IMR-90 (cell line): ENCODE measurements around the gene GPX3. TPM values are rescaled to one million over a fixed set of nuclear protein-coding genes. Genes with fewer than 3 reads are reported as not detected.

ENCODE experiments used
- ATAC-seq: fragments of 200-7000 bp; cut with Tn5 transposase; 2 replicates; pipeline ENCODE4 v1.9.1; 2020; ENCODE audit warnings: low read depth, mild to moderate bottlenecking, moderate library complexity
- BruUV-seq: library from RNA; stranded (reverse); fragments of 400-500 nt; replicated peaks from 2 replicates; lab custom pipeline; 2021; lab: Mats Ljungman, UMichigan
- CTCF ChIA-PET: fragments of 300-600 bp; formaldehyde crosslinking; extraction: SDS; loops from one replicate; lab custom pipeline; 2021; ENCODE audit warnings: antibody characterized with exemption; lab: Yijun Ruan, JAX
- POLR2A ChIA-PET: fragments of 300-600 bp; sonication (Branson Sonifier 250); formaldehyde crosslinking; loops from one replicate; lab custom pipeline; 2022; ENCODE audit warnings: antibody characterized with exemption; ENCODE audit not compliant: unreplicated experiment; lab: Charles Lee
- DNase-seq: peaks from one replicate; pipeline ENCODE4 v3.0.0; 2013
- H2AFZ ChIP-seq: replicated peaks from 2 replicates; pipeline ENCODE3; 2013; ENCODE audit warnings: low read length, mild to moderate bottlenecking; ENCODE audit not compliant: poor library complexity
- H2AK5ac ChIP-seq: 2 replicates; pipeline ENCODE4 v1.6.1; 2013; ENCODE audit warnings: low read depth, low read length, inconsistent platforms
- H2AK9ac ChIP-seq: replicated peaks from 2 replicates; pipeline ENCODE3; 2013; ENCODE audit warnings: mild to moderate bottlenecking, low read depth, low read length, moderate library complexity; ENCODE audit not compliant: poor library complexity
- H2BK120ac ChIP-seq: 2 replicates; pipeline ENCODE4 v1.6.1; 2013; ENCODE audit warnings: low read depth, low read length, inconsistent platforms
- H2BK15ac ChIP-seq: 3 replicates; pipeline ENCODE4 v1.6.1; 2013; ENCODE audit warnings: low read depth, low read length, inconsistent platforms
- H2BK20ac ChIP-seq: 2 replicates; pipeline ENCODE4 v1.6.1; 2013; ENCODE audit warnings: low read depth, mild to moderate bottlenecking, inconsistent platforms, low read length, moderate library complexity
- H2BK5ac ChIP-seq: 2 replicates; pipeline ENCODE4 v1.6.1; 2013; ENCODE audit warnings: mild to moderate bottlenecking, low read depth, low read length, inconsistent platforms; ENCODE audit not compliant: poor library complexity, severe bottlenecking
- H3K14ac ChIP-seq: replicated peaks from 2 replicates; pipeline ENCODE4 v1.6.1; 2013; ENCODE audit warnings: low read depth, low read length, inconsistent platforms
- H3K18ac ChIP-seq: 2 replicates; pipeline ENCODE4 v1.6.1; 2013; ENCODE audit warnings: low read depth, low read length, control low read depth
- H3K23ac ChIP-seq: 2 replicates; pipeline ENCODE4 v1.6.1; 2013; ENCODE audit warnings: low read depth, low read length, inconsistent platforms
- H3K27ac ChIP-seq: 2 replicates; pipeline ENCODE4 v1.5.1; 2013; ENCODE audit warnings: mild to moderate bottlenecking, control low read depth, low read length; ENCODE audit not compliant: insufficient read depth
- H3K27me3 ChIP-seq: 2 replicates; pipeline ENCODE4 v1.6.1; 2013; ENCODE audit warnings: low read length; ENCODE audit not compliant: control insufficient read depth, insufficient read depth
- H3K36me3 ChIP-seq: 2 replicates; pipeline ENCODE4 v1.6.1; 2013; ENCODE audit warnings: low read length, mixed read lengths; ENCODE audit not compliant: control insufficient read depth, insufficient read depth
- H3K4ac ChIP-seq: 2 replicates; pipeline ENCODE4 v1.6.1; 2013; ENCODE audit warnings: low read depth, low read length, inconsistent platforms
- H3K4me1 ChIP-seq: 2 replicates; pipeline ENCODE4 v1.6.1; 2013; ENCODE audit warnings: low read length, mixed read lengths; ENCODE audit not compliant: control insufficient read depth, insufficient read depth
- H3K4me2 ChIP-seq: 2 replicates; pipeline ENCODE4 v1.6.1; 2013; ENCODE audit warnings: low read depth, mild to moderate bottlenecking, control low read depth, low read length, moderate library complexity
- H3K4me3 ChIP-seq: 2 replicates; pipeline ENCODE4 v1.5.1; 2013; ENCODE audit warnings: low read depth, mild to moderate bottlenecking, control low read depth, low read length, moderate library complexity; ENCODE audit not compliant: insufficient read depth
- H3K56ac ChIP-seq: 2 replicates; pipeline ENCODE4 v1.6.1; 2013; ENCODE audit warnings: low read length, inconsistent platforms; ENCODE audit not compliant: insufficient read depth; ENCODE audit errors: extremely low read depth
- H3K79me1 ChIP-seq, 2 experiments: 2 replicates each; pipeline ENCODE4 v1.6.1; 2013; ENCODE audit warnings: low read length in 2 of 2, inconsistent platforms in 1 of 2, low read depth in 1 of 2
- H3K9ac ChIP-seq: 2 replicates; pipeline ENCODE4 v1.6.1; 2013; ENCODE audit warnings: low read depth, low read length, control low read depth
- H3K9me1 ChIP-seq: 2 replicates; pipeline ENCODE4 v1.6.1; 2013; ENCODE audit warnings: low read length, inconsistent platforms; ENCODE audit not compliant: insufficient read depth
- H3K9me3 ChIP-seq: 2 replicates; pipeline ENCODE4 v1.6.1; 2013; ENCODE audit warnings: low read length; ENCODE audit not compliant: control insufficient read depth, insufficient read depth
- H4K20me1 ChIP-seq: 2 replicates; pipeline ENCODE4 v1.6.1; 2013; ENCODE audit warnings: low read length, inconsistent platforms; ENCODE audit not compliant: insufficient read depth
- H4K5ac ChIP-seq: 2 replicates; pipeline ENCODE4 v1.6.1; 2013; ENCODE audit warnings: mild to moderate bottlenecking, low read depth, low read length, control low read depth
- H4K8ac ChIP-seq, 2 experiments: 2 replicates each; pipeline ENCODE4 v1.6.1; 2013; ENCODE audit warnings: low read depth in 2 of 2, low read length in 2 of 2, control low read depth in 1 of 2, inconsistent platforms in 1 of 2
- H4K91ac ChIP-seq: 2 replicates; pipeline ENCODE4 v1.6.1; 2013; ENCODE audit warnings: low read depth, low read length, inconsistent platforms; ENCODE audit not compliant: insufficient read depth
- BHLHE40 ChIP-seq: fragments of 150-350 bp; IDR thresholded peaks from 2 replicates; pipeline ENCODE4 v1.6.1; 2016; ENCODE audit warnings: mild to moderate bottlenecking, low read depth, low read length
- CEBPB ChIP-seq: IDR thresholded peaks from 2 replicates; pipeline ENCODE4 v1.6.1; 2012; ENCODE audit warnings: low read depth, low read length, improper control_type of control experiment
- CHD1 ChIP-seq: IDR thresholded peaks from 2 replicates; pipeline ENCODE4 v1.6.1; 2012; ENCODE audit warnings: low read depth, low read length, improper control_type of control experiment
- FOS ChIP-seq: fragments of 150-350 bp; IDR thresholded peaks from 2 replicates; pipeline ENCODE4 v1.6.1; 2016; ENCODE audit warnings: low read depth, low read length
- MAFK ChIP-seq: IDR thresholded peaks from 2 replicates; pipeline ENCODE4 v1.6.1; 2012; ENCODE audit warnings: low read depth, low read length, improper control_type of control experiment
- MAZ ChIP-seq: IDR thresholded peaks from 2 replicates; pipeline ENCODE4 v1.6.1; 2012; ENCODE audit warnings: low read depth, mild to moderate bottlenecking, low read length, improper control_type of control experiment, moderate library complexity, borderline replicate concordance
- MXI1 ChIP-seq: IDR thresholded peaks from 2 replicates; pipeline ENCODE4 v1.6.1; 2012; ENCODE audit warnings: low read depth, mild to moderate bottlenecking, low read length, moderate library complexity, borderline replicate concordance
- NFE2L2 ChIP-seq: fragments of 150-350 bp; IDR thresholded peaks from 2 replicates; pipeline ENCODE4 v1.6.1; 2016; ENCODE audit warnings: low read depth, mild to moderate bottlenecking, low read length
- POLR2A ChIP-seq: IDR thresholded peaks from 2 replicates; pipeline ENCODE4 v1.6.1; 2012; ENCODE audit warnings: mild to moderate bottlenecking, low read depth, low read length
- RAD21 ChIP-seq: IDR thresholded peaks from 2 replicates; pipeline ENCODE4 v1.6.1; 2012; ENCODE audit warnings: low read length, improper control_type of control experiment
- RCOR1 ChIP-seq: IDR thresholded peaks from 2 replicates; pipeline ENCODE4 v1.6.1; 2012; ENCODE audit warnings: mild to moderate bottlenecking, low read length, improper control_type of control experiment; ENCODE audit not compliant: insufficient replicate concordance
- RFX5 ChIP-seq: IDR thresholded peaks from 2 replicates; pipeline ENCODE4 v1.8.0; 2012; ENCODE audit warnings: low read depth, mild to moderate bottlenecking, low read length, moderate library complexity
- SMC3 ChIP-seq: fragments of 150-350 bp; IDR thresholded peaks from 2 replicates; pipeline ENCODE4 v1.6.1; 2016; ENCODE audit warnings: low read depth, mild to moderate bottlenecking, antibody characterized with exemption, low read length, moderate library complexity
- WGBS, 2 experiments: methylation state at CpG; one replicate each; pipeline versions ENCODE4 v1.1.5 to v1.1.7; 2013; ENCODE audit warnings: missing lambda C conversion rate in 2 of 2; ENCODE audit not compliant: insufficient read length in 1 of 2; ENCODE audit errors: extremely low coverage in 2 of 2; 5-methylcytosine and 5-hydroxymethylcytosine counted together
- dilution Hi-C: fragments of 300-500 bp; cut with HindIII; formaldehyde crosslinking; loops from one replicate; pipeline ENCODE4 v1.14.3; 2018; ENCODE audit warnings: low sequenced_read_pairs; ENCODE audit not compliant: unreplicated experiment
- in situ Hi-C: fragments of 300-500 bp; cut with MboI; formaldehyde crosslinking; loops from 3 replicates; pipeline ENCODE4 v1.14.3; 2019; ENCODE audit warnings: low sequenced_read_pairs, inconsistent platforms, mixed read lengths
- intact Hi-C: fragments of 100-400 bp; cut with micrococcal nuclease; formaldehyde crosslinking; loops from 2 replicates; pipeline ENCODE4 v1.10.0; 2022
- polyA plus RNA-seq, 3 experiments: library from polyadenylated mRNA; depleted of rRNA; stranded (reverse); fragments of >200 nt; gene quantifications; 2 replicates each; pipeline ENCODE4 v1.2.3, GENCODE V29; 2012; ENCODE audit warnings: low replicate concordance in 1 of 3
- total RNA-seq: library from RNA; depleted of rRNA; stranded (reverse); fragments of >200 nt; gene quantifications from 2 replicates; pipeline ENCODE4 v1.2.3, GENCODE V29; 2012
- TF ChIP-seq, protein P1 (sequence below): conservative IDR thresholded peaks from 2 replicates; pipeline ENCODE4 v1.5.1; 2012; ENCODE audit warnings: mild to moderate bottlenecking, low read depth, low read length, improper control_type of control experiment
- TF ChIP-seq, protein P2 (sequence below): fragments of 150-350 bp; IDR thresholded peaks from 2 replicates; pipeline ENCODE4 v1.6.1; 2017; ENCODE audit warnings: mild to moderate bottlenecking, antibody characterized with exemption, low read length, low read depth
- TF ChIP-seq, protein P3 (sequence below): fragments of 150-350 bp; IDR thresholded peaks from 2 replicates; pipeline ENCODE4 v1.6.1; 2016; ENCODE audit warnings: low read depth, mild to moderate bottlenecking, low read length, moderate library complexity, borderline replicate concordance

Gene GPX3
- total and polyA plus RNA-seq, 2 of the 4 experiments (the other 2 are of a cell fraction), result 0.36 to 1.0 TPM

DNA sequence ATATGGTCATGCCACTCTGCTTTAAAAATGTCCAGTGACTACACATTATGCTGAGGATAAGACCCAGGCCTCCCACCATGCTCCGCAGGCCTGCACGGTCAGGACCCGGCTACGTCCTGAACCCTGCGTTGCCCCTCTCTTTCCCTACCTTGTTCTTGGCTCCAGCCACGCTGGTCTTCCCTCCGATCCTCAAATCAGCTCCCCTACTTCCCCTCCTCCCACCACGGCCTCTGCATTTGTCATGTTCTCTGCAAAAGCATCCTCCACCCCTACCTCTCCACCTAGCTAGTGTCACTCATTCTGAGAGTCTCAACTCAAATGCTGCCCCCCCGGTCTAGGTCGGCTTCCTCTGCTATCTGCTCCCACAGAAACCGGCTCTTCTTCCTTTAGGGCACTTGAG lies 11.2 kb downstream of the GPX3 start:
- dilution Hi-C loops (no loop called here), intact Hi-C loops (no loop called here), in situ Hi-C loops (no loop called here)
- no peak overlapping the region for H2BK120ac ChIP-seq
- TF ChIP-seq NFE2L2, result no peak
- TF ChIP-seq, protein P1, sequence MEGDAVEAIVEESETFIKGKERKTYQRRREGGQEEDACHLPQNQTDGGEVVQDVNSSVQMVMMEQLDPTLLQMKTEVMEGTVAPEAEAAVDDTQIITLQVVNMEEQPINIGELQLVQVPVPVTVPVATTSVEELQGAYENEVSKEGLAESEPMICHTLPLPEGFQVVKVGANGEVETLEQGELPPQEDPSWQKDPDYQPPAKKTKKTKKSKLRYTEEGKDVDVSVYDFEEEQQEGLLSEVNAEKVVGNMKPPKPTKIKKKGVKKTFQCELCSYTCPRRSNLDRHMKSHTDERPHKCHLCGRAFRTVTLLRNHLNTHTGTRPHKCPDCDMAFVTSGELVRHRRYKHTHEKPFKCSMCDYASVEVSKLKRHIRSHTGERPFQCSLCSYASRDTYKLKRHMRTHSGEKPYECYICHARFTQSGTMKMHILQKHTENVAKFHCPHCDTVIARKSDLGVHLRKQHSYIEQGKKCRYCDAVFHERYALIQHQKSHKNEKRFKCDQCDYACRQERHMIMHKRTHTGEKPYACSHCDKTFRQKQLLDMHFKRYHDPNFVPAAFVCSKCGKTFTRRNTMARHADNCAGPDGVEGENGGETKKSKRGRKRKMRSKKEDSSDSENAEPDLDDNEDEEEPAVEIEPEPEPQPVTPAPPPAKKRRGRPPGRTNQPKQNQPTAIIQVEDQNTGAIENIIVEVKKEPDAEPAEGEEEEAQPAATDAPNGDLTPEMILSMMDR, result no peak
- TF ChIP-seq MXI1, result no peak
- no peak for TF ChIP-seq RAD21
- no peak for TF ChIP-seq CHD1
- no peak for TF ChIP-seq FOS
- TF ChIP-seq MAFK, result no peak
- TF ChIP-seq CEBPB, result no peak
- TF ChIP-seq BHLHE40, result no peak
- no peak for TF ChIP-seq POLR2A
- TF ChIP-seq, protein P2, sequence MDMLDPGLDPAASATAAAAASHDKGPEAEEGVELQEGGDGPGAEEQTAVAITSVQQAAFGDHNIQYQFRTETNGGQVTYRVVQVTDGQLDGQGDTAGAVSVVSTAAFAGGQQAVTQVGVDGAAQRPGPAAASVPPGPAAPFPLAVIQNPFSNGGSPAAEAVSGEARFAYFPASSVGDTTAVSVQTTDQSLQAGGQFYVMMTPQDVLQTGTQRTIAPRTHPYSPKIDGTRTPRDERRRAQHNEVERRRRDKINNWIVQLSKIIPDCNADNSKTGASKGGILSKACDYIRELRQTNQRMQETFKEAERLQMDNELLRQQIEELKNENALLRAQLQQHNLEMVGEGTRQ, result no peak
- TF ChIP-seq MAZ, result no peak
- TF ChIP-seq RCOR1, result no peak
- no peak for TF ChIP-seq SMC3
- no peak for TF ChIP-seq RFX5
- TF ChIP-seq, protein P3, sequence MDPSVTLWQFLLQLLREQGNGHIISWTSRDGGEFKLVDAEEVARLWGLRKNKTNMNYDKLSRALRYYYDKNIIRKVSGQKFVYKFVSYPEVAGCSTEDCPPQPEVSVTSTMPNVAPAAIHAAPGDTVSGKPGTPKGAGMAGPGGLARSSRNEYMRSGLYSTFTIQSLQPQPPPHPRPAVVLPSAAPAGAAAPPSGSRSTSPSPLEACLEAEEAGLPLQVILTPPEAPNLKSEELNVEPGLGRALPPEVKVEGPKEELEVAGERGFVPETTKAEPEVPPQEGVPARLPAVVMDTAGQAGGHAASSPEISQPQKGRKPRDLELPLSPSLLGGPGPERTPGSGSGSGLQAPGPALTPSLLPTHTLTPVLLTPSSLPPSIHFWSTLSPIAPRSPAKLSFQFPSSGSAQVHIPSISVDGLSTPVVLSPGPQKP, result no peak
- no peak overlapping the region for H3K4ac ChIP-seq
- H2BK5ac ChIP-seq, result no peak overlapping the region
- no peak overlapping the region for H3K56ac ChIP-seq
- peaks cover 5 to 14% of the 10 kb centered on the region in 2 experiments; a peak in 2 of 4 replicates for H3K79me1 ChIP-seq
- no TSS peak for BruUV-seq
- CTCF ChIA-PET, result no interaction called here
- no peak overlapping the region for H2BK15ac ChIP-seq
- H3K27me3 ChIP-seq, result no peaks in the 10 kb centered on the region
- no peak overlapping the region for H3K18ac ChIP-seq
- no peak overlapping the region for H2AK9ac ChIP-seq
- H2AK5ac ChIP-seq, result no peak overlapping the region
- H4K91ac ChIP-seq, result no peak overlapping the region
- H3K4me2 ChIP-seq, result no peak overlapping the region
- no peak overlapping the region for H4K8ac ChIP-seq
- peaks cover 4% of the 10 kb centered on the region; the same call in 1 of the 2 replicates for H3K4me1 ChIP-seq
- peaks cover 33% of the 10 kb centered on the region for H3K9me1 ChIP-seq
- no peak overlapping the region for H3K9ac ChIP-seq
- no peak overlapping the region for H3K4me3 ChIP-seq
- H3K14ac ChIP-seq, result no peak overlapping the region
- WGBS, 2 experiments, result 100% methylated on average over 6 of the region's 11 CpGs; no CpG with 5 or more reads in 1 of the 2 experiments
- POLR2A ChIA-PET, result no interaction called here
- no peak overlapping the region for H2AFZ ChIP-seq
- H3K9me3 ChIP-seq, result no peaks in the 10 kb centered on the region
- H3K36me3 ChIP-seq, result peaks cover 71% of the 10 kb centered on the region
- H2BK20ac ChIP-seq, result no peak overlapping the region
- H4K5ac ChIP-seq, result no peak overlapping the region
- no peak for DNase-seq
- H3K23ac ChIP-seq, result no peak overlapping the region
- H4K20me1 ChIP-seq, result peaks cover 4% of the 10 kb centered on the region
- H3K27ac ChIP-seq, result no peak overlapping the region
- no peak for ATAC-seq
